Activated CD4-positive, alpha-beta memory T cell treated with anti-CD3 and anti-CD28 coated beads, Interleukin-2, amount 10 ng/mL, durations not matched to agents 7 days and 5 days (primary cell): Measurements from ENCODE around the gene PTGIR. TPM values are rescaled to one million over a fixed set of nuclear protein-coding genes. Genes with fewer than 3 reads are reported as not detected.
A peak's percentile ranks its signal among the peaks of the same experiment; 100 is the strongest.

Experiments
- CTCF ChIA-PET: fragments of 350-600 bp; sonication (Branson Sonifier 250); formaldehyde crosslinking; loops from one replicate; lab custom pipeline; 2021; ENCODE audit warnings: antibody characterized with exemption, inconsistent platforms; lab: Charles Lee
- POLR2A ChIA-PET: fragments of 350-600 bp; sonication (Branson Sonifier 250); formaldehyde crosslinking; loops from one replicate; lab custom pipeline; 2021; ENCODE audit warnings: antibody characterized with exemption; lab: Charles Lee
- DNase-seq: peaks from one replicate; pipeline ENCODE4 v3.0.0-alpha.2; 2020
- H3K27ac Mint-ChIP-seq: one replicate; pipeline ENCODE4 v1.8.0; 2021; ENCODE audit warnings: mild to moderate bottlenecking, mixed read lengths
- H3K27me3 Mint-ChIP-seq: one replicate; pipeline ENCODE4 v1.8.0; 2021; ENCODE audit warnings: mixed read lengths
- H3K36me3 Mint-ChIP-seq: one replicate; pipeline ENCODE4 v1.8.0; 2021; ENCODE audit warnings: low read depth, mixed read lengths
- H3K4me1 Mint-ChIP-seq: one replicate; pipeline ENCODE4 v1.8.0; 2021; ENCODE audit warnings: mixed read lengths
- H3K4me3 Mint-ChIP-seq: one replicate; pipeline ENCODE4 v1.8.0; 2021; ENCODE audit warnings: mild to moderate bottlenecking, mixed read lengths
- H3K9me3 Mint-ChIP-seq: one replicate; pipeline ENCODE4 v1.8.0; 2021; ENCODE audit warnings: mixed read lengths
- total RNA-seq, 2 experiments: library from RNA; stranded (reverse); gene quantifications; one replicate each; pipeline ENCODE4 v1.2.3, GENCODE V29; 2021

Gene PTGIR
- total RNA-seq, 2 experiments from 2014 or later, result 5.3 to 5.6 TPM

- Mint-ChIP-seq H3K4me3 (peak overlapping the region; percentile 2), H3K36me3 (peaks cover 55% of the 10 kb centered on the region), H3K4me1 (peaks cover 68% of the 10 kb centered on the region), H3K27me3 (no peaks in the 10 kb centered on the region), H3K9me3 (no peaks in the 10 kb centered on the region), H3K27ac (peak overlapping the region; percentile 71)
- ChIA-PET POLR2A (interaction anchor here (0.8 to 4.9 kb wide), 9 partner anchors 9 to 210 kb away, joined by 3 to 129 read pairs (median 5); partner anchors contain the start of genes CALM3, DACT3, PRKD2 and PTGIR), CTCF (interaction anchor here (1.1 to 7.9 kb wide), 5 partner anchors 10 to 147 kb away, joined by 4 to 136 read pairs (median 30); partner anchors contain the start of genes CALM3 and DACT3)
- DNase-seq, result peak; percentile 50
These were observed 13.8 kb downstream of the PTGIR start for GRCh38 chr19:46610851-46611770.

DNA sequence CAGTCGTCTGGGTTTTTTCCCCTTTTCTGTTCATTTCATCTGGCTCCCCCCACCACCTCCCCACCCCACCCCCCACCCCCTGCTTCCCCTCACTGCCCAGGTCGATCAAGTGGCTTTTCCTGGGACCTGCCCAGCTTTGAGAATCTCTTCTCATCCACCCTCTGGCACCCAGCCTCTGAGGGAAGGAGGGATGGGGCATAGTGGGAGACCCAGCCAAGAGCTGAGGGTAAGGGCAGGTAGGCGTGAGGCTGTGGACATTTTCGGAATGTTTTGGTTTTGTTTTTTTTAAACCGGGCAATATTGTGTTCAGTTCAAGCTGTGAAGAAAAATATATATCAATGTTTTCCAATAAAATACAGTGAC is 14.5 kb downstream of the PTGIR start:
- no peaks in the 10 kb centered on the region for H3K27me3 Mint-ChIP-seq
- H3K4me3 Mint-ChIP-seq, result no peak overlapping the region
- H3K4me1 Mint-ChIP-seq, result peaks cover 67% of the 10 kb centered on the region

DNA sequence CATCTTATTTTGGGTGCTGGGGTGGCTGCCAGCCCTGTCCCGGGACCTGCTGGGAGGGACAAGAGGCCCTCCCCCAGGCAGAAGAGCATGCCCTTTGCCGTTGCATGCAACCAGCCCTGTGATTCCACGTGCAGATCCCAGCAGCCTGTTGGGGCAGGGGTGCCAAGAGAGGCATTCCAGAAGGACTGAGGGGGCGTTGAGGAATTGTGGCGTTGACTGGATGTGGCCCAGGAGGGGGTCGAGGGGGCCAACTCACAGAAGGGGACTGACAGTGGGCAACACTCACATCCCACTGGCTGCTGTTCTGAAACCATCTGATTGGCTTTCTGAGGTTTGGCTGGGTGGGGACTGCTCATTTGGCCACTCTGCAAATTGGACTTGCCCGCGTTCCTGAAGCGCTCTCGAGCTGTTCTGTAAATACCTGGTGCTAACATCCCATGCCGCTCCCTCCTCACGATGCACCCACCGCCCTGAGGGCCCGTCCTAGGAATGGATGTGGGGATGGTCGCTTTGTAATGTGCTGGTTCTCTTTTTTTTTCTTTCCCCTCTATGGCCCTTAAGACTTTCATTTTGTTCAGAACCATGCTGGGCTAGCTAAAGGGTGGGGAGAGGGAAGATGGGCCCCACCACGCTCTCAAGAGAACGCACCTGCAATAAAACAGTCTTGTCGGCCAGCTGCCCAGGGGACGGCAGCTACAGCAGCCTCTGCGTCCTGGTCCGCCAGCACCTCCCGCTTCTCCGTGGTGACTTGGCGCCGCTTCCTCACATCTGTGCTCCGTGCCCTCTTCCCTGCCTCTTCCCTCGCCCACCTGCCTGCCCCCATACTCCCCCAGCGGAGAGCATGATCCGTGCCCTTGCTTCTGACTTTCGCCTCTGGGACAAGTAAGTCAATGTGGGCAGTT is 15.1 kb downstream of the PTGIR start:
- no peak for DNase-seq
- H3K9me3 Mint-ChIP-seq, result no peaks in the 10 kb centered on the region
- CTCF ChIA-PET, result interaction anchor here (0.5 kb wide), 1 partner anchor 8 kb away, joined by 3 read pairs; no protein-coding TSS in a partner anchor
- no peaks in the 10 kb centered on the region for H3K27me3 Mint-ChIP-seq
- H3K27ac Mint-ChIP-seq, result no peak overlapping the region
- POLR2A ChIA-PET, result interaction anchor here (1.5 to 4.6 kb wide), 2 partner anchors 8 to 49 kb away, joined by 3 to 129 read pairs; partner anchors contain the start of gene CALM3
- H3K4me3 Mint-ChIP-seq, result no peak overlapping the region
- H3K4me1 Mint-ChIP-seq, result peaks cover 70% of the 10 kb centered on the region
- H3K36me3 Mint-ChIP-seq, result peaks cover 67% of the 10 kb centered on the region

More for the DNA sequence above, 14.5 kb downstream of the PTGIR start:
- ChIA-PET POLR2A (interaction anchor here (1.4 to 4.9 kb wide), 6 partner anchors 9 to 105 kb away, joined by 3 to 129 read pairs (median 12); partner anchors contain the start of genes CALM3, DACT3, PRKD2 and PTGIR), CTCF (interaction anchor here (0.5 kb wide), 1 partner anchor 8 kb away, joined by 3 read pairs; no protein-coding TSS in a partner anchor)
- H3K27ac Mint-ChIP-seq, result peak overlapping the region; percentile 71
- no peaks in the 10 kb centered on the region for H3K9me3 Mint-ChIP-seq
- DNase-seq, result no peak
- peaks cover 61% of the 10 kb centered on the region for H3K36me3 Mint-ChIP-seq

DNA sequence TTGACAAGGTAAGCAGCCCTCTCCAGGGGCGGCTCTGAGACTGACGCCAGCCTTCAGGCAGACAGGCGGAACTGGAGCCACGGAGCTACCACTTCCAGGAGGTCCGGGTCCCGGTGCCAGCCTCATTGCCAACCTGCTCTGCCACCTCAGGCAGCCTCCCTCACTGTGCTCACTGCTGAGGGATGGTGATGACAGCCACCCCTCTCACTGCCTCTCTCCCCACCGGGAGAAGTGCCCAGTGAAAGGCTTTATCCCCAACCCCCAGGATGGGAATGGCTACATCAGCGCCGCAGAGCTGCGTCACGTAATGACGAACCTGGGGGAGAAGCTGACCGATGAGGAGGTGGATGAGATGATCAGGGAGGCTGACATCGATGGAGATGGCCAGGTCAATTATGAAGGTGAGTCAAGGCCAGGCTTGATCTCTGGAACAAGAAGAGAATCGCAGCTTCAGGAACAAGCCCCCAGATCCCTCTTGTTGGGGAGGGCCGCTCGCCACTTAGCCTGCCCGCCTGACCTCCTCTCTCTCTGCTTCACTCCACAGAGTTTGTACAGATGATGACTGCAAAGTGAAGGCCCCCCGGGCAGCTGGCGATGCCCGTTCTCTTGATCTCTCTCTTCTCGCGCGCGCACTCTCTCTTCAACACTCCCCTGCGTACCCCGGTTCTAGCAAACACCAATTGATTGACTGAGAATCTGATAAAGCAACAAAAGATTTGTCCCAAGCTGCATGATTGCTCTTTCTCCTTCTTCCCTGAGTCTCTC is 16.1 kb downstream of the PTGIR start:
- Mint-ChIP-seq H3K27ac (no peak overlapping the region), H3K27me3 (no peaks in the 10 kb centered on the region), H3K4me3 (no peak overlapping the region), H3K36me3 (peaks cover 68% of the 10 kb centered on the region), H3K4me1 (peaks cover 70% of the 10 kb centered on the region), H3K9me3 (no peaks in the 10 kb centered on the region)
- POLR2A ChIA-PET, result interaction anchor here (4.6 kb wide), 1 partner anchor 7 kb away, joined by 129 read pairs; the partner anchor contains the start of gene CALM3
- no peak for DNase-seq
- CTCF ChIA-PET, result interaction anchor here (1.0 kb wide), 1 partner anchor 9 kb away, joined by 3 read pairs; no protein-coding TSS in a partner anchor

- Mint-ChIP-seq H3K9me3 (no peaks in the 10 kb centered on the region), H3K4me1 (peaks cover 71% of the 10 kb centered on the region), H3K36me3 (peaks cover 73% of the 10 kb centered on the region), H3K27ac (no peak overlapping the region), H3K4me3 (no peak overlapping the region), H3K27me3 (no peaks in the 10 kb centered on the region)
- DNase-seq, result no peak
- ChIA-PET CTCF (interaction anchor here (1.0 kb wide), 1 partner anchor 10 kb away, joined by 3 read pairs; no protein-coding TSS in a partner anchor), POLR2A (no interaction called here)
These were observed 16.7 kb downstream of the PTGIR start for GRCh38 chr19:46608178-46608577.

GRCh38 chr19:46607448-46607841 is 17.4 kb downstream of the PTGIR start:
- no peaks in the 10 kb centered on the region for H3K27me3 Mint-ChIP-seq
- H3K36me3 Mint-ChIP-seq, result peaks cover 78% of the 10 kb centered on the region
- H3K4me1 Mint-ChIP-seq, result peaks cover 73% of the 10 kb centered on the region
- no peak for DNase-seq
- CTCF ChIA-PET, result no interaction called here
- POLR2A ChIA-PET, result interaction anchor here (0.7 kb wide), 1 partner anchor 95 kb away, joined by 4 read pairs; no protein-coding TSS in a partner anchor
- H3K27ac Mint-ChIP-seq, result no peak overlapping the region
- H3K9me3 Mint-ChIP-seq, result no peaks in the 10 kb centered on the region
- no peak overlapping the region for H3K4me3 Mint-ChIP-seq

DNA sequence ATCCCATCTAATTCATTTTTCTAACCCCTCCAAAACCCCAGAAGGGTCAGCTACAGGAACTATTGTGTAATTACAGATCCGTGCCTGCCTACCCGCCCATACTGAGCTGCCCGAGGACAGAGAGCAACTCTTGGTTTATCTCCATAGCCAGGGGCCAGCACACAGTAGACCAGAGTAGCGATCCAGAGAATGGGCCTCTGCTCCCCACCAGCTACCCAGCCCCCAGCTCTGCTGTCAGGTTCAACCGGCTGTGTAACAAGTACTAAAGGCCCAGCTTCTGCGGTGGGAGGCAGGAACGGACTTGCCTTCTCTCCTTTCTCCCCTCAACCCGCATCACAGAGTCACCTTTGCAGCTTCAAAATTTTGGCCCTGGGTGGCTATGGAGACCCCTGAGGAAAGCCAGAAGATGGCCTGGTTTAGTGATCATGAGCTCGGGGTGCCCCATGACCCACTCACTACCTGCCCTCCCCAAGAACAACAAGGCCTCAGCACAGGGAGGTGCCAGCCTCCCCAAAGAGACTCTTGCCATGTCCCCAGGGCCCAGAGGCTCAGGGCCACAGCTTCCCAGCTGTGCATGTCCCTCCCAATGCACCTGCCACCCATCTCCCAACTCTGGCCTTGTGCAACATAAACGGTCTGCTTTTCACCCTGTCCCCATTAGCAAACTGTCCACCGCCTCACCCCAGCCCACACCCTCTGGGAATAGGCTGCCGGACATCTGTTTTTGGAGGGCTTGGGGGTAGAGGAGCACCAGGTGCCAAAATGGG is 18.0 kb downstream of the PTGIR start:
- ChIA-PET POLR2A (interaction anchor here (0.7 to 1.2 kb wide), 3 partner anchors 12 to 96 kb away, joined by 3 to 4 read pairs (median 4); no protein-coding TSS in a partner anchor), CTCF (interaction anchor here (0.6 to 1.6 kb wide), 2 partner anchors 55 to 233 kb away, joined by 5 read pairs; no protein-coding TSS in a partner anchor)
- H3K27ac Mint-ChIP-seq, result no peak overlapping the region
- H3K4me3 Mint-ChIP-seq, result no peak overlapping the region
- peak; percentile 10 for DNase-seq
- H3K9me3 Mint-ChIP-seq, result no peaks in the 10 kb centered on the region
- peaks cover 72% of the 10 kb centered on the region for H3K4me1 Mint-ChIP-seq
- H3K27me3 Mint-ChIP-seq, result no peaks in the 10 kb centered on the region
- H3K36me3 Mint-ChIP-seq, result peaks cover 84% of the 10 kb centered on the region

- no peaks in the 10 kb centered on the region for H3K27me3 Mint-ChIP-seq
- DNase-seq, result peak; percentile 14
- H3K36me3 Mint-ChIP-seq, result peaks cover 77% of the 10 kb centered on the region
- POLR2A ChIA-PET, result interaction anchor here (1.2 to 1.3 kb wide), 2 partner anchors 11 to 83 kb away, joined by 3 read pairs; no protein-coding TSS in a partner anchor
- H3K9me3 Mint-ChIP-seq, result no peaks in the 10 kb centered on the region
- H3K4me1 Mint-ChIP-seq, result peaks cover 64% of the 10 kb centered on the region
- CTCF ChIA-PET, result interaction anchor here (1.6 kb wide), 1 partner anchor 56 kb away, joined by 5 read pairs; no protein-coding TSS in a partner anchor
- H3K27ac Mint-ChIP-seq, result no peak overlapping the region
- no peak overlapping the region for H3K4me3 Mint-ChIP-seq
These were observed 18.9 kb downstream of the PTGIR start for GRCh38 chr19:46606019-46606418.

- Mint-ChIP-seq H3K27ac (no peak overlapping the region), H3K4me1 (peaks cover 58% of the 10 kb centered on the region), H3K4me3 (no peak overlapping the region), H3K36me3 (peaks cover 74% of the 10 kb centered on the region), H3K9me3 (no peaks in the 10 kb centered on the region), H3K27me3 (no peaks in the 10 kb centered on the region)
- peak; percentile 12 for DNase-seq
- ChIA-PET POLR2A (interaction anchor here (1.3 kb wide), 1 partner anchor 83 kb away, joined by 3 read pairs; no protein-coding TSS in a partner anchor), CTCF (interaction anchor here (1.6 kb wide), 1 partner anchor 57 kb away, joined by 5 read pairs; no protein-coding TSS in a partner anchor)
These were observed 19.5 kb downstream of the PTGIR start for GRCh38 chr19:46605356-46605821.

- H3K4me3 Mint-ChIP-seq, result no peak overlapping the region
- POLR2A ChIA-PET, result interaction anchor here (1.3 kb wide), 1 partner anchor 82 kb away, joined by 3 read pairs; no protein-coding TSS in a partner anchor
- no peaks in the 10 kb centered on the region for H3K27me3 Mint-ChIP-seq
- CTCF ChIA-PET, result no interaction called here
- peak; percentile 1 for DNase-seq
- peaks cover 59% of the 10 kb centered on the region for H3K4me1 Mint-ChIP-seq
- peaks cover 71% of the 10 kb centered on the region for H3K36me3 Mint-ChIP-seq
- H3K27ac Mint-ChIP-seq, result no peak overlapping the region
- H3K9me3 Mint-ChIP-seq, result peaks cover under 1% of the 10 kb centered on the region
These were observed 20.0 kb downstream of the PTGIR start for GRCh38 chr19:46604781-46605355.
